ENCODE measurements around the gene UGT1A3.

The UGT1A3 gene

DNA sequence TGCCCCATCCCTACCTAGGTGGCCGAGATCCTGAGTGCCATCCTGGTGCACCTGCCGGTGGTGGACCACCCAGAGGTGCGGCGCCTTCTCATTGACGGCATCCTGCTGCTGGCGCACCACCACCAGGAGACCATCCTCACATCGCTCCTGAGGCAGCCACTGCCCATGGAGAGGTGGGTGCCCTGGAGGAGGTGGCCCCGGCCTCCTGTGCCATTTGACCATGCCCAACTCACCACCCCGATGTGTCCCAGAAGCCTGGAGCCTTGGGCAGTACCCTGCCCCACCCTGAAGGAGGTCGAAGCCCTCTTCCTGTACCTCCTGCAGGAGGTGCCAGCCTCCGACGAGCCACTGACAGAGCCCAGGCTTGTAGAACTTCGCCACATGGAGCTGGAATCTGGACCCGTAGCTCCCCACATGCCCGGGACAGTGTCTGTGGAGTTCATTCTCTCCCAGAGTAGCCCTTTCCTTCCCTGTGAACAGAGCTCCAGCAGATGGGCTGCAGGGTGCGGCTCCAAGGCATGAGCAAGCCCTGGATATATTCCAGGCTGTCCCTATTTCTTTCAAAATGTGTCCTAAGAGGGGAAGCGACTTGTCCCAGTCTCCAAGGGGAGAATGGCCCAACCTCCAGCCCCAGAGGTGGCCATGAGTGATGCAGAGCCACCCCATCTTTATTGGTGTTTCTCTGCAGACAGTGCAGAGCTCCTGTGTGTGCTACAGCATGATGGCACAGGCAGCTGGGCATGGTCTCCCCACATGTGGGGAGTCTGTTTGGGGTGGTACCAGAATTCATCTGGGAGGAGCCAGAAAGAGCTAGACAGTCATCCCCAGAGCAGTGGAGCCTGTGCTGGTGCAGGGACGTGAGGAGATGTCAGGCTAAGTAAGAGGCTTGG is 91.3 kb downstream of the UGT1A3 start:
- Histone ChIP-seq H3K36me3 (no peaks in the 10 kb centered on the region), H3K9ac (no peak overlapping the region), H3K4me3 (no peak overlapping the region), H3K4me1 (peaks cover 44% of the 10 kb centered on the region), H3K27me3 (no peaks in the 10 kb centered on the region), H3K9me3 (no peaks in the 10 kb centered on the region), H4K20me1 (no peaks in the 10 kb centered on the region), H3K27ac (no peak overlapping the region), H3K4me2 (no peak overlapping the region)
- no peak for TF ChIP-seq Cebpa-rat (IDR thresholded peaks at IDR 0.05)

DNA sequence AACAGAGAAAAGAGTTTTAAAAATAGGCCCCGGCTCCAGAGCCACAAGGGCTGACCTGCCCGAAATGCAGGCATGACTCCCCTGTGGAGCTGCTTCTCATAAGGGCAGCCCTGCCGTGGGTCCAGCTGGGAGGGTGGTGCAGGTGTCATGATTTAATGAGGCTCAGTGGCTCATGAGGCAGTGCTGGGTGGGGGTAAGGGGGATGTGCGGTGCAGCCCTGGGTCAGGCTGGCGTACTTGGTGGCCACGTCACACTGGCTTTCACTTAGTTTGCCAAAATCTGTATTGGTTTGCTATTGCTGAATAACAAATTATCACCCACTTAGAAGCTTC is 91.9 kb downstream of the UGT1A3 start:
- Histone ChIP-seq H3K4me2 (no peak overlapping the region), H3K9ac (no peak overlapping the region), H3K27me3 (no peaks in the 10 kb centered on the region), H3K4me3 (no peak overlapping the region), H3K27ac (no peak overlapping the region), H3K9me3 (no peaks in the 10 kb centered on the region), H3K4me1 (peaks cover 44% of the 10 kb centered on the region), H3K36me3 (no peaks in the 10 kb centered on the region), H4K20me1 (no peaks in the 10 kb centered on the region)
- no peak for TF ChIP-seq Cebpa-rat (IDR thresholded peaks at IDR 0.05)

- no peaks in the 10 kb centered on the region for H3K27me3 ChIP-seq
- peaks cover 44% of the 10 kb centered on the region for H3K4me1 ChIP-seq
- TF ChIP-seq Cebpa-rat (IDR thresholded peaks at IDR 0.05) = no peak
- no peak overlapping the region for H3K27ac ChIP-seq
- H3K4me2 ChIP-seq = no peak overlapping the region
- H3K36me3 ChIP-seq = no peaks in the 10 kb centered on the region
- no peak overlapping the region for H3K9ac ChIP-seq
- no peaks in the 10 kb centered on the region for H4K20me1 ChIP-seq
- H3K4me3 ChIP-seq = no peak overlapping the region
- no peaks in the 10 kb centered on the region for H3K9me3 ChIP-seq
Measured at GRCh38 chr2:233821196-233821595, 92.4 kb downstream of the UGT1A3 start.

DNA sequence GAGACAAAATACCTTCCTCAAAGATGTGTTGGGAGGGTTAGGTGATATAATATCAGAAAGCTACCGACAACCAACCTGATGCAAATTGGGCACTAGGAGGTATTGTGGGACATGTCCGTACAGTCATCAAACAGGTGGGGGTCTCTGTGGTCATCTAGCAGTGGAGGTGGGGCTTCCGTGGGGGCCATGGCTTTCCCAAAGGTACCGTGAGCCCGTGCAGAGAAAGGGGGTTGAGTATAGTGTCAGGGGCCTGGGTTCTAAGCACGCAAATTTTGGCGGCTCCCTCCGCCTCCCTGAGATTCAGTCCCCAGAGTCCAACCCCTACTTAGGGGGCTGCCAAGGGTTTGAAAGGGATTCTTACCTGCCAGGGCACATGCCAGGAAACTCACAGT is 92.9 kb downstream of the UGT1A3 start:
- Histone ChIP-seq H3K9me3 (no peaks in the 10 kb centered on the region), H3K4me2 (no peak overlapping the region), H3K27ac (no peak overlapping the region), H3K4me1 (peaks cover 39% of the 10 kb centered on the region), H4K20me1 (no peaks in the 10 kb centered on the region), H3K36me3 (no peaks in the 10 kb centered on the region), H3K9ac (no peak overlapping the region), H3K4me3 (no peak overlapping the region), H3K27me3 (no peaks in the 10 kb centered on the region)
- TF ChIP-seq Cebpa-rat (IDR thresholded peaks at IDR 0.05) = no peak

- Histone ChIP-seq H3K36me3 (no peaks in the 10 kb centered on the region), H3K9ac (no peak overlapping the region), H3K4me3 (no peak overlapping the region), H4K20me1 (no peaks in the 10 kb centered on the region), H3K27me3 (no peaks in the 10 kb centered on the region), H3K27ac (no peak overlapping the region), H3K4me1 (peaks cover 34% of the 10 kb centered on the region), H3K4me2 (no peak overlapping the region), H3K9me3 (no peaks in the 10 kb centered on the region)
- no peak for TF ChIP-seq Cebpa-rat (IDR thresholded peaks at IDR 0.05)
Measured at GRCh38 chr2:233822101-233822771, 93.4 kb downstream of the UGT1A3 start.
